Body of pancreas (tissue), 4 donors: ENCODE measurements around the gene ARAP2.

Source experiments
- CTCF ChIP-seq, 7 experiments: fragments of 450-650 bp in 4 of 7; fragments of 200-600 bp in 3 of 7; sonication (generic) in 3 of 7; IDR thresholded peaks; one replicate each; pipeline ENCODE4 v1.5.1; 2016 to 2019; ENCODE audit warnings: antibody characterized with exemption in 7 of 7
- POLR2A ChIP-seq, 3 donors: fragments of 450-650 bp; IDR thresholded peaks; one replicate each; pipeline ENCODE4 v1.6.1; 2016; ENCODE audit warnings: antibody characterized with exemption in 3 of 3, mild to moderate bottlenecking in 2 of 3

GRCh38 chr4:36256398-36256891 is 12.1 kb upstream of the ARAP2 start:
- no peak for TF ChIP-seq CTCF (IDR thresholded peaks at IDR 0.05)
- no peak for TF ChIP-seq POLR2A (IDR thresholded peaks at IDR 0.05)
